HepG2 (cell line): ENCODE results near the gene OPRL1. TPM values are rescaled to one million over a fixed set of nuclear protein-coding genes. Genes with fewer than 3 reads are reported as not detected.

ENCODE experiments used
- CENPX ChIP-seq: sonication (generic); formaldehyde crosslinking; IDR thresholded peaks from 2 replicates; pipeline ENCODE4 v1.9.0; 2021; ENCODE audit warnings: mild to moderate bottlenecking, missing genetic modification reagents, moderate library complexity
- EZH2 ChIP-seq: conservative IDR thresholded peaks from 2 replicates; pipeline ENCODE4 v1.6.1; 2012; ENCODE audit warnings: mild to moderate bottlenecking, low read depth, low read length, moderate library complexity
- MAFK ChIP-seq, 2 experiments: IDR thresholded peaks in 1 of 2; conservative IDR thresholded peaks in 1 of 2; 2 replicates each; pipeline ENCODE4 v1.6.1; 2011; ENCODE audit warnings: improper control_type of control experiment in 2 of 2, low read length in 2 of 2
- MED13 ChIP-seq: sonication (generic); formaldehyde crosslinking; IDR thresholded peaks from 2 replicates; pipeline ENCODE4 v1.5.0; 2020; ENCODE audit warnings: missing genetic modification reagents
- MIXL1 ChIP-seq: IDR thresholded peaks from 2 replicates; pipeline ENCODE4 v1.6.1; 2016
- NFE2L1 ChIP-seq: sonication (generic); formaldehyde crosslinking; IDR thresholded peaks from 2 replicates; pipeline ENCODE4 v1.4.0; 2020; ENCODE audit warnings: missing genetic modification reagents, mild to moderate bottlenecking, borderline replicate concordance
- NR3C1 ChIP-seq: sonication (generic); formaldehyde crosslinking; IDR thresholded peaks from 2 replicates; pipeline ENCODE4 v1.4.0; 2020; ENCODE audit warnings: missing genetic modification reagents
- SRSF4 ChIP-seq: fragments of 200-400 bp; formaldehyde crosslinking; IDR thresholded peaks from one replicate; pipeline ENCODE4 v1.6.1; 2018; ENCODE audit warnings: mild to moderate bottlenecking, low read depth, low read length, moderate library complexity; ENCODE audit not compliant: poor library complexity, severe bottlenecking
- TBX2 ChIP-seq: sonication (generic); formaldehyde crosslinking; IDR thresholded peaks from 2 replicates; pipeline ENCODE4 v1.5.0; 2020; ENCODE audit warnings: missing genetic modification reagents, mild to moderate bottlenecking, borderline replicate concordance
- ZNF124 ChIP-seq: sonication (generic); formaldehyde crosslinking; IDR thresholded peaks from 2 replicates; pipeline ENCODE4 v1.4.0; 2020; ENCODE audit warnings: missing genetic modification reagents
- ZNF234 ChIP-seq: sonication (generic); formaldehyde crosslinking; conservative IDR thresholded peaks from 2 replicates; pipeline ENCODE4 v1.5.1; 2020; ENCODE audit warnings: mild to moderate bottlenecking, missing genetic modification reagents
- ZNF570 ChIP-seq: sonication (generic); formaldehyde crosslinking; IDR thresholded peaks from 2 replicates; pipeline ENCODE4 v1.4.0; 2020; ENCODE audit warnings: mild to moderate bottlenecking, missing genetic modification reagents, borderline replicate concordance
- ZSCAN30 ChIP-seq: sonication (generic); formaldehyde crosslinking; IDR thresholded peaks from 2 replicates; pipeline ENCODE4 v1.5.0; 2020; ENCODE audit warnings: mild to moderate bottlenecking, missing genetic modification reagents
- polyA plus RNA-seq, 8 experiments: library from polyadenylated mRNA; depleted of rRNA in 3 of 8; stranded (reverse) in 7 of 8; unstranded in 1 of 8; fragments of >200 nt; fragmentation: Illumina TruSeq in 4 of 8; extraction: Trizol in 4 of 8; gene quantifications; 2 replicates each; pipeline versions ENCODE4 v1.2.1 to v1.2.3, GENCODE V29; 2011 to 2016; ENCODE audit warnings: low read depth in 4 of 8, missing spikeins in 1 of 8, mixed read lengths in 1 of 8; ENCODE audit not compliant: insufficient read depth in 1 of 8
- total RNA-seq, 5 experiments: library from RNA; depleted of rRNA; stranded (reverse); fragments of >200 nt; fragmentation: Illumina TruSeq; extraction: Trizol; gene quantifications; 2 replicates each; pipeline ENCODE4 v1.2.3, GENCODE V29; 2016; ENCODE audit warnings: low read depth in 1 of 5
- TF ChIP-seq, protein P1 (sequence below), 2 experiments: fragments of 450-650 bp in 1 of 2; sonication (generic) in 1 of 2; formaldehyde crosslinking in 1 of 2; IDR thresholded peaks; 2 replicates each; pipeline versions ENCODE4 v1.6.1 to v1.8.0; 2016 to 2022; ENCODE audit warnings: antibody characterized with exemption in 1 of 2, mild to moderate bottlenecking in 1 of 2, missing genetic modification reagents in 1 of 2
- TF ChIP-seq, protein P2 (sequence below), 2 experiments: fragments of 450-650 bp in 1 of 2; sonication (generic) in 1 of 2; formaldehyde crosslinking; IDR thresholded peaks; 2 replicates each; pipeline versions ENCODE4 v1.5.0 to v1.8.0; 2020 to 2022; ENCODE audit warnings: mild to moderate bottlenecking in 1 of 2, missing genetic modification reagents in 1 of 2
- TF ChIP-seq, protein P3 (sequence below): sonication (generic); formaldehyde crosslinking; IDR thresholded peaks from 2 replicates; pipeline ENCODE4 v1.4.0; 2020; ENCODE audit warnings: missing genetic modification reagents, low read depth, mild to moderate bottlenecking, borderline replicate concordance

The OPRL1 gene
- total and polyA plus RNA-seq, 2 of the 13 experiments (the other 11 are each of a cell fraction or from before 2014, with no cell fraction given), result 0.35 to 0.71 TPM

DNA sequence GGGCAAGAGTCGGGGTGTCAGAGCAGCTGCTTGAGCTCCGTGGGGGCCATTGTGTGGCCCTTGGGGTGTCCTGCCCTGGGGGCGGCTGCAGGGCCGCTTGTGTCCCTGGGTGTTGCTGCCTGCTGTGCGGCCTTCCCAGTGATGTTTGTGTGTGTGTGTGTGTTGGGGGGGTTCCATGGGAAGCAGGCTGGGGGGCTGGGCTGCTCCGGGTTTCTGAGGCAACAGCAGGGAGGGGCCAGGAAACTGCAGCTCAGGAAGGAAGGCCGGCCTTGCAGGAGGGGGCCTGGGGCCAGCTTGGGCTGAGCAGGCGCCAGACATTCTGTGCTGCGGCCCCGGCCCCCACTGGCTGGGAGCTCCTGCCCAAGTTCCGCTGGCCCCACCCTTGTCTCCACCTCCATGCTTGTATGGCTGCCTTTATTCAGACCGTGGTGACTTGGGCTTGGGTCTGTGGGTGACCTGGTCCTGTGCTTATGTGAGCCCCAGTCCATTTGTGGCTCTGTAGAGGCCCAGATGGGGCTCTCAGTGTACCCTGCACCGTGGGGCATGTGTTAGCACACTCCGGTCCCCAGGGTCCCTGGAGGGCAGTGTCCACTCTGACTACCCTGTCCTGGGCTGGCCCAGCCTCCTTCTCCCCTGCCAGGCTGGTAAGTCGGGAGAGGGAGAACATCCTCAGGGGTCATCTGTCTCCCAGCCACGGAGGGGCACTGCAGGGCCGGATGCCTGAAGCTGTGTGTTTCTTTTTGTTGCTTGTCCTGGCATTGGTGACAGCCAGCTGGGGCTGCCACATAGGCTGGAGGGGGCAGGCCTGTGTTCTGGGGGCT, 25.8 kb upstream of the OPRL1 start (continued):
- TF ChIP-seq, protein P1, sequence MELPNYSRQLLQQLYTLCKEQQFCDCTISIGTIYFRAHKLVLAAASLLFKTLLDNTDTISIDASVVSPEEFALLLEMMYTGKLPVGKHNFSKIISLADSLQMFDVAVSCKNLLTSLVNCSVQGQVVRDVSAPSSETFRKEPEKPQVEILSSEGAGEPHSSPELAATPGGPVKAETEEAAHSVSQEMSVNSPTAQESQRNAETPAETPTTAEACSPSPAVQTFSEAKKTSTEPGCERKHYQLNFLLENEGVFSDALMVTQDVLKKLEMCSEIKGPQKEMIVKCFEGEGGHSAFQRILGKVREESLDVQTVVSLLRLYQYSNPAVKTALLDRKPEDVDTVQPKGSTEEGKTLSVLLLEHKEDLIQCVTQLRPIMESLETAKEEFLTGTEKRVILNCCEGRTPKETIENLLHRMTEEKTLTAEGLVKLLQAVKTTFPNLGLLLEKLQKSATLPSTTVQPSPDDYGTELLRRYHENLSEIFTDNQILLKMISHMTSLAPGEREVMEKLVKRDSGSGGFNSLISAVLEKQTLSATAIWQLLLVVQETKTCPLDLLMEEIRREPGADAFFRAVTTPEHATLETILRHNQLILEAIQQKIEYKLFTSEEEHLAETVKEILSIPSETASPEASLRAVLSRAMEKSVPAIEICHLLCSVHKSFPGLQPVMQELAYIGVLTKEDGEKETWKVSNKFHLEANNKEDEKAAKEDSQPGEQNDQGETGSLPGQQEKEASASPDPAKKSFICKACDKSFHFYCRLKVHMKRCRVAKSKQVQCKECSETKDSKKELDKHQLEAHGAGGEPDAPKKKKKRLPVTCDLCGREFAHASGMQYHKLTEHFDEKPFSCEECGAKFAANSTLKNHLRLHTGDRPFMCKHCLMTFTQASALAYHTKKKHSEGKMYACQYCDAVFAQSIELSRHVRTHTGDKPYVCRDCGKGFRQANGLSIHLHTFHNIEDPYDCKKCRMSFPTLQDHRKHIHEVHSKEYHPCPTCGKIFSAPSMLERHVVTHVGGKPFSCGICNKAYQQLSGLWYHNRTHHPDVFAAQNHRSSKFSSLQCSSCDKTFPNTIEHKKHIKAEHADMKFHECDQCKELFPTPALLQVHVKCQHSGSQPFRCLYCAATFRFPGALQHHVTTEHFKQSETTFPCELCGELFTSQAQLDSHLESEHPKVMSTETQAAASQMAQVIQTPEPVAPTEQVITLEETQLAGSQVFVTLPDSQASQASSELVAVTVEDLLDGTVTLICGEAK (IDR thresholded peaks at IDR 0.05), result no peak
- TF ChIP-seq, protein P1 (CRISPR knock-in tag; IDR thresholded peaks at IDR 0.05), result no peak
- TF ChIP-seq, protein P2, sequence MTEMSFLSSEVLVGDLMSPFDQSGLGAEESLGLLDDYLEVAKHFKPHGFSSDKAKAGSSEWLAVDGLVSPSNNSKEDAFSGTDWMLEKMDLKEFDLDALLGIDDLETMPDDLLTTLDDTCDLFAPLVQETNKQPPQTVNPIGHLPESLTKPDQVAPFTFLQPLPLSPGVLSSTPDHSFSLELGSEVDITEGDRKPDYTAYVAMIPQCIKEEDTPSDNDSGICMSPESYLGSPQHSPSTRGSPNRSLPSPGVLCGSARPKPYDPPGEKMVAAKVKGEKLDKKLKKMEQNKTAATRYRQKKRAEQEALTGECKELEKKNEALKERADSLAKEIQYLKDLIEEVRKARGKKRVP (CRISPR knock-in tag; IDR thresholded peaks at IDR 0.05), result peak in 1 of 2 experiments; percentile 73; a peak in 2 of 4 replicates
- TF ChIP-seq EZH2, result no peak
- no peak for TF ChIP-seq ZSCAN30
- peak; percentile 54; the same call in 1 of the 2 replicates for TF ChIP-seq ZNF124 (CRISPR knock-in tag)
- TF ChIP-seq, protein P3, sequence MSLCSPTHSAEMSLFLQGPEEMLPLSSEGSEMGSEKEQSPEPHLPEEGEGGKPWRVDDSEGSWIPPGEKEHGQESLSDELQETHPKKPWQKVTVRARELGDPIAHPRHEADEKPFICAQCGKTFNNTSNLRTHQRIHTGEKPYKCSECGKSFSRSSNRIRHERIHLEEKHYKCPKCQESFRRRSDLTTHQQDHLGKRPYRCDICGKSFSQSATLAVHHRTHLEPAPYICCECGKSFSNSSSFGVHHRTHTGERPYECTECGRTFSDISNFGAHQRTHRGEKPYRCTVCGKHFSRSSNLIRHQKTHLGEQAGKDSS (CRISPR knock-in tag), result peak; percentile 84; the same call in 1 of the 2 replicates
- TF ChIP-seq TBX2 (CRISPR knock-in tag), result peak; percentile 76
- no peak for TF ChIP-seq CENPX (CRISPR knock-in tag)
- no peak for TF ChIP-seq SRSF4
- no peak for TF ChIP-seq ZNF234
- TF ChIP-seq NR3C1 (CRISPR knock-in tag), result no peak
- TF ChIP-seq MED13, result peak; percentile 65; the same call in 1 of the 2 replicates
- peak; percentile 60; the same call in 1 of the 2 replicates for TF ChIP-seq MIXL1 (CRISPR knock-in tag)
- TF ChIP-seq ZNF570 (CRISPR knock-in tag), result no peak
- no peak for TF ChIP-seq MAFK (conservative IDR thresholded peaks at IDR 0.05 in 1 of 2, IDR thresholded peaks at IDR 0.05 in 1 of 2; ENCODE audit: low read length in 2 of 2)
- TF ChIP-seq NFE2L1 (CRISPR knock-in tag), result no peak
